HL-60 (cell line): ENCODE results near the gene DCXR.

Experiments used
- DNase-seq, 2 experiments: peaks; one replicate each; pipeline ENCODE4 v3.0.0-alpha.2; 2010 to 2020; ENCODE audit warnings: low read depth in 1 of 2, low spot score in 1 of 2
- H3K27ac ChIP-seq: fragments of 250-450 bp; sonication (Bioruptor Pico); replicated peaks from 2 replicates; pipeline ENCODE4 v1.5.1; 2020; ENCODE audit warnings: mild to moderate bottlenecking, moderate library complexity
- H3K27me3 ChIP-seq: fragments of 250-450 bp; sonication (Bioruptor Pico); 2 replicates; pipeline ENCODE4 v1.5.1; 2021; ENCODE audit warnings: mild to moderate bottlenecking, moderate library complexity; ENCODE audit not compliant: insufficient read depth, poor library complexity, severe bottlenecking
- H3K4me3 ChIP-seq: replicated peaks from 2 replicates; pipeline ENCODE4 v1.5.1; 2011; ENCODE audit warnings: mild to moderate bottlenecking, control low read depth, low read length; ENCODE audit not compliant: insufficient read depth
- CTCF ChIP-seq: IDR thresholded peaks from one replicate; pipeline ENCODE4 v1.5.1; 2011; ENCODE audit warnings: low read length, control low read depth, inconsistent platforms; ENCODE audit not compliant: insufficient read depth
- GABPA ChIP-seq: IDR thresholded peaks from 2 replicates; pipeline ENCODE4 v1.6.1; 2012; ENCODE audit warnings: low read depth
- POLR2AphosphoS5 ChIP-seq: IDR thresholded peaks from 2 replicates; pipeline ENCODE4 v1.6.1; 2012; ENCODE audit warnings: low read depth
- REST ChIP-seq: IDR thresholded peaks from 2 replicates; pipeline ENCODE4 v1.6.1; 2012; ENCODE audit warnings: low read depth; ENCODE audit not compliant: insufficient replicate concordance
- SPI1 ChIP-seq: IDR thresholded peaks from 2 replicates; pipeline ENCODE4 v1.6.1; 2012; ENCODE audit warnings: low read depth, mild to moderate bottlenecking, borderline replicate concordance

DCXR gene

GRCh38 chr17:82014971-82015310 lies 22.6 kb downstream of the DCXR start:
- TF ChIP-seq REST, result no peak
- no peak for TF ChIP-seq GABPA
- no peak for TF ChIP-seq POLR2AphosphoS5
- TF ChIP-seq SPI1, result no peak
- TF ChIP-seq CTCF, result no peak
- DNase-seq, result no peak
- Histone ChIP-seq H3K27ac (no peak overlapping the region), H3K4me3 (no peak overlapping the region), H3K27me3 (no peaks in the 10 kb centered on the region)

- DNase-seq, result no peak
- Histone ChIP-seq H3K27ac (no peak overlapping the region), H3K4me3 (no peak overlapping the region), H3K27me3 (no peaks in the 10 kb centered on the region)
- no peak for TF ChIP-seq POLR2AphosphoS5
- no peak for TF ChIP-seq SPI1
- TF ChIP-seq REST, result no peak
- no peak for TF ChIP-seq GABPA
- no peak for TF ChIP-seq CTCF
Measured at GRCh38 chr17:82014432-82014831, 23.1 kb downstream of the DCXR start.

- no peak for DNase-seq
- TF ChIP-seq GABPA (no peak), REST (no peak), POLR2AphosphoS5 (no peak), SPI1 (no peak), CTCF (no peak)
- H3K4me3 ChIP-seq, result no peak overlapping the region
- no peaks in the 10 kb centered on the region for H3K27me3 ChIP-seq
- no peak overlapping the region for H3K27ac ChIP-seq
Measured at GRCh38 chr17:82013772-82014321, 23.6 kb downstream of the DCXR start.
